GM21576 (cell line): Measurements from ENCODE around the gene HSPB9.

ENCODE experiments used
- ATAC-seq: cut with Tn5 transposase; IDR thresholded peaks from one replicate; pipeline ENCODE4 v1.9.1; 2021; ENCODE audit warnings: mild to moderate bottlenecking, moderate library complexity; ENCODE audit not compliant: unreplicated experiment

The HSPB9 gene

GRCh38 chr17:42118126-42118510 lies 4.5 kb upstream of the HSPB9 start:
- no peak for ATAC-seq

- ATAC-seq = no peak
Observed at GRCh38 chr17:42118545-42118944, 4.1 kb upstream of the HSPB9 start.

GRCh38 chr17:42119301-42119700 lies 3.3 kb upstream of the HSPB9 start:
- no peak for ATAC-seq

GRCh38 chr17:42120161-42120769 lies 2.3 kb upstream of the HSPB9 start:
- ATAC-seq = no peak

GRCh38 chr17:42120770-42121769 lies 1.5 kb upstream of the HSPB9 start, which contains the start of gene KAT2A:
Gene KAT2A (minus strand): TSS chr17:42121367. CDS start chr17:42121304, 63 bp downstream.
- no peak for ATAC-seq

GRCh38 chr17:42124256-42124655 lies 1.7 kb downstream of the HSPB9 start:
- no peak for ATAC-seq

GRCh38 chr17:42125565-42125964 lies 3.0 kb downstream of the HSPB9 start:
- ATAC-seq = no peak

GRCh38 chr17:42126836-42127235 lies 4.2 kb downstream of the HSPB9 start:
- ATAC-seq = no peak

GRCh38 chr17:42127414-42127813 lies 4.8 kb downstream of the HSPB9 start:
- no peak for ATAC-seq

GRCh38 chr17:42129109-42129837 lies 6.7 kb downstream of the HSPB9 start:
- no peak for ATAC-seq

- no peak for ATAC-seq
Observed at GRCh38 chr17:42130310-42130936, 7.8 kb downstream of the HSPB9 start.

GRCh38 chr17:42131232-42131631 lies 8.6 kb downstream of the HSPB9 start:
- ATAC-seq = no peak

GRCh38 chr17:42131981-42132432 lies 9.4 kb downstream of the HSPB9 start:
- ATAC-seq = no peak

GRCh38 chr17:42132941-42133340 lies 10.3 kb downstream of the HSPB9 start:
- peak; percentile 25 for ATAC-seq

GRCh38 chr17:42133461-42134041 lies 10.9 kb downstream of the HSPB9 start:
- peak; percentile 47 for ATAC-seq

- ATAC-seq = no peak
Observed at GRCh38 chr17:42135151-42135550, 12.5 kb downstream of the HSPB9 start.

- no peak for ATAC-seq
Observed at GRCh38 chr17:42135664-42136653, 13.4 kb downstream of the HSPB9 start.

GRCh38 chr17:42136654-42137051 lies 14.0 kb downstream of the HSPB9 start:
- ATAC-seq = no peak
